NOMO-1 treated with DMSO at 0.1 percent for 48 hours (cell line): ENCODE data around the gene SLC25A52.
"Not testable (repeated sequence)": the region's sequence is repeated elsewhere in the genome, so short reads cannot be mapped to it uniquely, and the experiment has no call there.

Experiments used
- DNase-seq: peaks from one replicate; lab custom pipeline; 2025; ENCODE audit not compliant: unreplicated experiment; lab: John Stamatoyannopoulos, UW

The SLC25A52 gene, protein sequence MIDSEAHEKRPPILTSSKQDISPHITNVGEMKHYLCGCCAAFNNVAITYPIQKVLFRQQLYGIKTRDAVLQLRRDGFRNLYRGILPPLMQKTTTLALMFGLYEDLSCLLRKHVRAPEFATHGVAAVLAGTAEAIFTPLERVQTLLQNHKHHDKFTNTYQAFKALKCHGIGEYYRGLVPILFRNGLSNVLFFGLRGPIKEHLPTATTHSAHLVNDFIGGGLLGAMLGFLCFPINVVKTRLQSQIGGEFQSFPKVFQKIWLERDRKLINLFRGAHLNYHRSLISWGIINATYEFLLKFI

DNA sequence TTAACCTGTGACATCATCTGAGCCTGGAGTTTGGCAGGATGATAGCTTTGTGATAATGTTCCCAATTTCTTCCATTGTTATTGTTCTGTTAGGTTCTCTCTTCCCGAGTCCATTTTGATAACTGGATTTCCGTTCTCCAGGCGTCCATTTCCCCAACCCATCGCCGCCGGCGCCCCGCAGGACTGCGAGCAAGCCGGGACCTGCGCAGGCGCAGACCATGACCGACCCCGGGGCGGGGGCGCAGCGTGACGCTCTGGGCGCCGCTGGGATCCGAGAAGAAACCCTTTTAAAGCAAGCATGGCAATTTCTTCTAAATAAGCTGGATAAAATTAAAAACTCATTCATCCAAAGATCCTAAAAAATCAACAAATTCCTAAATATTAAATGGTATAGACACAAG, at the start of gene SLC25A52:
Gene SLC25A52 (minus strand): TSS at position 186 of the 400 bp plus-strand sequence. CDS start 219 bp downstream, outside the sequence.
- DNase-seq, result no peak

DNA sequence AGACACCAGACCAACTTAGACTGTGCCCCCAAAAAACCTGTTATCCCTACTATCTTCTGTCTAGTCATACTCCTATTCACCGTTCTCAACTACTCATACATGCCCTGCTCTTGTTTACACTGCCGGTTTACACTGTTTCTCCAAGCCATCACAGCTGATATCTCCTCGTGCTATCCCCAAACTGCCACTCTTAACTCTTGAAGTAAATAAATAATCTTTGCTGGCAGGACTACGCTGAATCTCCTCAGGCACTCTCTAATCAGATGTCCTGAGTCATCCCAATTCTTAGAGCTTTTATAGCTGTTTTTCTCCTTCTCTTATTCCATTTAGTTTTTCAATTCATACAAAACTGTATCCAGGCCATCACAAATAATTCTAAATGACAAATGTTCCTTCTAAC, 48.4 kb upstream of the SLC25A52 start:
- DNase-seq, result not testable (repeated sequence)

DNA sequence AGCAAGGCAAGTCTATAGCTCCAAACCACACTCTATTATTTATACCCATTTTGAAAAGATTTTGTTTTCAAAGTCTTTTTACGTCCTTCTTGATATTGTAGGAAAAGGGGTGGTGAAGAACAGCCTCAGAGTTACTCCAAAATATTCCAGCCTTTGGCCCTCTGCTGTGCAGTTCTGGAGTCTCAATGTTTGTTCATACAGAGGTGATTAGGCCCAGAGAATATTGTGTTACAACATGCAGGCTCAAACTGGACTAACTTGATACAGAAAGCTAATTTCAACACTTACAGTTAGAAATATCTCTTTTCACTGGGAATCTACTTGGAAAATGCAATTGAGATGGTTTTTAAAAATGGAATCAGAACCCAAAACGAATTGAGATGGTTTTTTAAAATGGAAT, 40.4 kb upstream of the SLC25A52 start:
- no peak for DNase-seq

DNA sequence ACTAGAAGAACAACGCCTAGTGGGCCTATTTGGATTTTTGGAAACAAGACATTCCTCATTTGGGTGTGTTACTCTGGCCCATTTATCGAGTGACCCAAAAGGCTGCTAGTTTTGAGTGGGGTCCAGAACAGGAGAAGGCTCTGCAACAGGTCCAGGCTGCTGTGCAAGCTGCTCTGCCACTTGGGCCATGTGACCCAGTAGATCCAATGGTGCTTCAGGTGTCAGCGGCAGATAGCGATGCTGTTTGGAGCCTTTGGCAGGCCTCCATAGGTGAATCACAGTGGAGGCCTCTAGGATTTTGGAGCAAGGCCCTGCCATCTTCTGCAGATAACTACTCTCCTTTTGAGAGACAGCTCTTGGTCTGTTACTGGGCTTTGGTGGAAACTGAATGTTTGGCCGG, 38.6 kb upstream of the SLC25A52 start:
- DNase-seq, result not testable (repeated sequence)

DNA sequence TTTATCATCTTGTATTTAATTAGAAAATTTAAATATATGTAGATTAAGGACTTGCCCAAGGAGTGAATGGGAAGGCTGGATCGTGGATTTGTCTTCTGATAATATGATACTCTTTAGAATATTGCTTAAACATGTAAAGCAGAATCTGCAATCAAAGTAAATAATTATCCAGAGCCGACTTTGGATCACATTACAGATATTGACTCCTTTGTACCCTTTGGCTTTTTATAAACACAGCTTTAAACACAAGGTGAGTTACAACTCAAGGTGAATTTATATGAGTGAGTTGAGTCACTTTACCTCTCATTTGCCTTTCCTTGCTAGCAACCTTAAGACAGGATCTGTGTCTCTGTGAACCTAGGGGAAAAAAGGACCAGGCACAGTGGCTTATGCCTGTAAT, 37.7 kb upstream of the SLC25A52 start:
- DNase-seq, result no peak

DNA sequence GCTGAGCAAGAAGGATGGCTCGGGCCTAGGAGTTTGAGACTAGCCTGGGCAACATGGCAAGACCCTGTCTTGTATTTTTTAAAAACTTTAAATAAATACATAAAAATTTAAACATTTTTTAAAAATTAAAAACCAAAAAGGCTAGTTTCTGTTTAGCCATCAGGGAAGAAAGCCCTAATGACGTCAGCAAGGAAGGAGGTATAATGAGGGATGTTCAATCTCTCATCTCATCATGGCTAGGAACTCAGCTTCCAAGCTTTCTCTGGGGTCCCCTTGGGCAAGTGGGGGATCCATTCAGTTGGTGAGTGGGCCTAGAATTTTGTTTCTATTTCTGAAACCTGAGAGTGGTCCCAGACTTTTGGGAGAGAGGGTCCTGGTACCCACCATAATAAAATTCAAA, 35.1 kb upstream of the SLC25A52 start:
- DNase-seq, result no peak

DNA sequence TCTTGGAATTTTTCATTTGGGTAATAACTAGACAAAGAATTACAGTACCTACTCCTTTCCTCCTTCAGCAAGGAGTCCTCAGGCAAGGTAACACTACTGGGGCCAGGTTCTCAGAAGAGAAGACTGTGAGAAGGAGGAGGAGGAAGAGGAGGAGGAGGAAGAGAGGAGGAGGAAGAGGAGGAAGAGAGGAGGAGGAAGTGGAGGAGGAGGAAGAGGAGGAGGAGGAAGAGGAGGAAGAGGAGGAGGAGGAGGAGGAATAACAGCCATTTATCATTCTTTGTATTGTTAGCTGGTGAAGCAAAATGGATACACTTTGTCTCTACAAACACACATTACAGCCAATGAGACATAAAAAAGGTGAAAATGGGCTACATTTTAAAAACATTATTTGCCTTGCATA, 32.9 kb upstream of the SLC25A52 start:
- no peak for DNase-seq

DNA sequence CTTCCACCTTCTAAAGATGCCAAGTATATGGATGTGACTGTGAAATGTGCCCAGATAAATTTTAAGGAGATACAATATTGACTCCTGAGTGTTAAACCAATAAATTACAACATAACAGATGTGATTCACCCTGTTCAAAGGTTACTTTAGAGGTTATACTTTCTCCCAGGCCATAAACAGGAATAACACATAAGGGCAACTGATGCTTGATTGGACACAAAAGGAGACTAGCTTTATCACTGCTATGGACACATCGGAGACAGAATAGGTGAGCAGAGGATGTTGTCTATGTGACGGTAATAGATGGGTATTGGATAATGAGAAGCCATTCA, 31.9 kb upstream of the SLC25A52 start:
- no peak for DNase-seq

DNA sequence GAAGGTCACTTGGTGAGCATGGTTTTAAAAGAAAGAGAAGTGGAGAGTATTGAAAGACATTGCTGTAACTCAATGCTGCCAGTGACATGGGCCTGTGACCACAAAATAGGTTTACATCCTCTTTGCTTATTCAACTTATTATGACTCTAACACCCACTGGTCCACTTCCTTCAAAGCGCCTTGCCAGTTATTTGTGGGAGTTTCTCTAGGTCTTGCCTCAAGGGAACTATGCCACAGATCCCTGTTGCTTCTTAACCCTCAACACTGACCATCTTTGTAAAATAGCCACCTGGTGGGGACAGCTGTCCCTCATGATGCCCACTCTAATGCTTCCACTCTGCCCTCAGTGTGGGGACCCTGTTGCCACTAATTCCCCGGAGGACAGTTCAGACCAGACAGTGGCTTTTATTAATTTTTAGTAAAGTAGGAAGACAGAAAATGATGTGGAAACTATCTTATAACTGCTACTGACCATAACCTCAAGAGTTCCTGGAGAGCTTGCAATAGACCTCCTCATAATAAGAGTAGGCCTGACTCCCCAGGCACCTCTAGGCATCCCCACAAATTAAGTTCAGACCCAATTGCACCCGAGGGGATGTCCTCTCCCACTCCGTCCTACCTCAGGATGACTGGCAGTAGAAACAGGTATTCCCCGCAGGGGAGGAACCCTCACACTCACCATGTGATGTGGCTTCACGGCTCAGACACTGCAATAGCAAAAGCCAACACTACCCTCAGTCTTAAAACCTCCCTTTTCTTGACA, 31.3 kb upstream of the SLC25A52 start:
- peak; percentile 96 for DNase-seq

DNA sequence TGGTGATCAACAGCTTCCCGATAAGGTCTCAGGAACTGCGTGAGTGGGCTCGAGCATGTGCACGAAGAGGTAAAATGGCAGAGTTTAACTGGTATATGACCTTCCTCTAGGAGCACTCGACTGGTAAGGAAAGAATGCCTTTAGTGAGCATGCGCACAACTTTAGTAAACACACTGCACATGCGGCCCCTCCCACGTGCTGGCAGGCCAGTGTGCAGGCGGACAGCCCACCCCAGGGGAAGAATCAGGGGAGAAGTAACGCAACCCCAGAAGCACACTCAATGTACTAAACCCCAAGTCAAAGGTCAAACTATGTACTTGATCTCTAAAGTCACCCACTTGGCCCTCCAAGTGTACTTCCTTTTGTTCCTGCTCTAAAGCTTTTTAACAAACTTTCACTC, 28.7 kb upstream of the SLC25A52 start:
- DNase-seq, result no peak

DNA sequence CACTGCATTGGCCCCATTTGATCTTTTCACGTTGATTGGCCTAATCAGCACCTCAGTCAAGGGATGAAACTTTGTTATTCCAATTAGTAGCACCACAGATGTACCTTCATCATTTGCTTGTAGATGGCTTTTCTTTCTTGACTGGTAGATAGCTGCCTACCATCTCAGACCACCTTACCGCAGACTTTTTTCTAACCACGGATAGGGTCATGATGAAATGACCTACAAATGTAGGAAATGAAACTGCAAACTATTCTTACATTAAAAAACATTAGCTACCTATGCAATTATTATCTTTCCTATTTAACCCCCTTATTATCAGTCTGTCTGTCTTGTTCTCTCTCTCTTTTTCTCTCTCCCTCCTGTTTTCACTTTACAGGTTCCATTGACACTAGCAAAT, 22.4 kb upstream of the SLC25A52 start:
- DNase-seq, result peak; percentile 71

DNA sequence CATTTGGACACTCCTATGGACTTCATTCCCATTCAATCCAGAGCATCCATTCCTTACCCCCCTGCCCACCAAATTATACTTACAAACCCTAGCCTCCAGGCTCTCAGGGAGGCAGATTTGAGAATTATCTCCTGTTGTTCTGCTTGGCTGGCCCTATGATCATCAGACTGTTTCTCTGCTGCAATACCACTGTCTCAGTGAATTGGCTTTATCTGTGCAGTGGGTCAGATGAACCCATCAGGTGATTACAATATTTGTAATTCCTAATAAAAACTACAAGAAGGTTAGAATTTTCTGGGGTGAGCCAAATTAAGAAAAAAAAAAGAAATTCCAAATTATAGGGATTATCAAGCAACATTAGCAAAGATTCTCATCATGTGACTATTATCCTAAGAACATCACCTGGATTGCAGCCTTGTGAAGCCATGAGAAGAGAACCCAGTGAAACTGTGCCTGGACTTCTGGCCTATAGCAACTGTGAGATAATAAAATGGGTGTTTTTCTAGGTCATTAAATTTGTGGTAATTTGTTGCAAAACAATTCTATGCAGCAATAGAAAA, 17.8 kb upstream of the SLC25A52 start:
- DNase-seq, result no peak

DNA sequence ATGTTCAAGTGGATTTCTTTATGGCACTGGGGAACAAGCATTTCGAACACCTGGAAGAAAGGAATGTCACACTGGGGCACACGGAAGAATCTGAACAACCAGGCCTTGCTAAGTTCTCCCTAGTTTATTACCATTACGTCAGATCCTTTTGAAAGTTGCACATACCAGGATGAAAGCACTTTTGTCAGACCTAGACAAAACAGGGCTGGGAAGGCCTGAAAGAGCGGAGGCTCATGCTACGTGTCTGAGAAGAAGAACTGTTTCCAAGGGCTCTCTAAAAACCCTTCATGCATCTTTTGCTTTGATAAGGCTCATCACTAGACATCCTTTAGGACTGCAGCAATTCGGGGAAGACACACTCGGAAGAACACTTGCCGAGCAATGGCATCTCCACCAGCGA, 15.4 kb upstream of the SLC25A52 start:
- no peak for DNase-seq

DNA sequence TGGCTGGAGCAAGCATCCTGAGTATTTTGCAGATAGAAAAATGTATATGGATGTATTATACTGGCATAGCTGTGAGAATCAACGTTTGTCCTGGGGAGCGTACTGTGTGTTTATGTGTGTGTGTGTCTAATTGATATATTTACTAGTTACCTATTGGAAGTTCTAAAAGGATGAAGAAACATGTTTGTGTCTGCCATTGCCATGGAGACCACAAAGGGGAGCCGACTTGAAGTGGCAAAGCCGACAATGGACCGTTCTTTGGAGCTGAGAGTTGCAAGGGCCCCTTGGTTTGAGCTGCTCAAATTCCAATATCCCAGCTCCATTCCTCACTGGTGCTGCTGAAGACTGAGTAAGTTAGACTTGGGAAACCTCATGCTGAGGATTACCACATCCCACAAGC, 14.3 kb upstream of the SLC25A52 start:
- no peak for DNase-seq

DNA sequence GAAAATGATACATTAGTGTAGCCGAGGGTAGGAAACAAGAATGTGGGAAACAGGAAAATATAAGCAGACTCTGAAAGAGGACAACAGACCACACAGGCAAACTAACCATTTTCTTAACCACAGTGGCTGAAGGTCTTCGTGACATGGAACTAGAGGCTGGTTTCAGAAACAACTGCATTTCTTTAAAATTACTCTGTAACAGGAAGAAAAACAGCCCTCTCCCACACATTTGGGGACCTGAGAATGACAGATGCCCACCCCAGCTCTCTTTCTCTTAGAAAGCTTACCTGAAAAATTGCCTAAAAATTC, 13.8 kb upstream of the SLC25A52 start:
- DNase-seq, result peak; percentile 33

DNA sequence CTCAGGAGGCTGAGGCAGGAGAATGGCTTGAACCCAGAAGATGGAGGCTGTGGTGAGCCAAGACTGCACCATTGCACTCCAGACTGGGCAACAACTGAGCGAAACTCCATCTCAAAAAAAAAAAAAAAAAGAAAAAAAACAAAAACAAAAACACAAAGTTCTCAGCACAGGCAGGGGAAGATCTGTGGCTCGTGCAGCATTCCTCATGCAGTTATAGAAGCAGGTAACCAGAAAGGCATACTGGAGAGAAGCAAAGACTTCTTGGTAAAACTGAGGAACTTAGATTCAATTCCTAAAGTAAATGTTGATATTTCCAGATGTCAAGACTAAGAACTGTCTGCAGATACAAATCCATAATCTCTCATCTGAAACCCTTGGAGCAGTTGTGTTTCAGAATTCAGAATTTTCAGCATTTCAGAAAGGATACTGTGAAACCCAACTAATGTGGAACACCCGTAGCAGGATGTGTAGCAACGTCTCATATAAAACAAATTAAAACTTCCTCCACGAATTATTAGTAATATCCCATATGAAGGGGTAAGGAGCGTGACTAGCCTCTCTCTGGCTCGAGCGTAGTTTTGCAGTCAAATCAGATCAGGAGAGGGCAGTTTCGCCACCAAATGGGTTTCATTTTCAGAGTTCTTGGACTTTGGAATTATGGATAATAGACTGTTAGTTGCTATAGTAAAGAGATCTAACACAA, 13.2 kb upstream of the SLC25A52 start:
- DNase-seq, result no peak

DNA sequence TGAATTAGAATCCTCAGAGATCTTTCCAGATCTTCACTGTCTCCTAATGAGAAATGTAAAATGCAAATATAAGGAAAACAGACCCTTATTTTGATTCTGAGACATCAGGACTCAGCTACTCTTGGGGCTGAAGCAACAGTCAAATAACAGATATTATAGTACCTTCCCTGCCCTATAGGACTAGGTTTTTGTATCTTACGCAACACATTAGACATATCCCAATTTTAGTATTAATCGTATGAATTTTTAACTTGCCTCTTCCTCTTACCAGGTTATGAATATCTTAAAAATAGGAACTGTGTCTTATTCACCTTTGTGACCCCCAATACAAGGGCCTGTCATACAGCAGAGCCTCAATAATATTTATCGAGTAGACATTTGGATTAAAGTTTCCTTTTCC, 12.0 kb upstream of the SLC25A52 start:
- no peak for DNase-seq

DNA sequence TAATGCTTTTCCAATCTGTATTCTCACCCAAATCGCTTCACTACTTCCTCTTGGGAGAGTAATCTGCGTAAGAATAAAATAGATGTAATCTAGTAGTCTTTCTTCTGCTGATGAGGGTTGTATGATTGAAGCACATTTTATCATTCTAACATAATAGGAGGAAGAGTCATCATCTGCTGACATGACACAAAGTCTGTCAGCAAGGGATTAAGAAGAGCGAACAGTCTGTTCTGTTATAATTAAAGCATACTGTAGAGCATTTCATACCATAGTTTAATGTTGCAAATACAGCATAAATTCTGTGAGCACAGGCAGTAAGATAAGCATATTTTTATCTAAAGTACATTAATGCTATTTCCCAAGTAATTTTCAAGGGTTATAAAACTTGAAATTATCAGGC, 10.4 kb downstream of the SLC25A52 start:
- no peak for DNase-seq

DNA sequence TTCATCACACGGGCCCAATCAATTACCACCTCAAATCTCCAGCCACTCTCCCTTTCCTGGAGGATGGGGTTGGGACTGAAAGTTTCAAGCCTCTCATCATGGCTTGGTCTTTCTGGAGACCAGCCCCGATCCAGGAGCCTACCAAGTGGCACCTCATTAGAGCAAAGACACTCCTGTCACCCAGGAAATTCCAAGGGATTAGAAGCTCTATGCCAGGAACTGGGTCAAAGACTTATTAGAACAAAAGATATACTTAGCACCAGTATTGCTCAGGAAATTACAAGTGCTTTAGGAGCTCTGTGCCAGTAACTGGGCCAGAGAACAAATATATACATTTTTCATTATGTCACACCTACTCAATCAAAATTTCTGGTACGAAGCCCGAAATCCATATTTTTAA, 14.3 kb downstream of the SLC25A52 start:
- DNase-seq, result no peak

DNA sequence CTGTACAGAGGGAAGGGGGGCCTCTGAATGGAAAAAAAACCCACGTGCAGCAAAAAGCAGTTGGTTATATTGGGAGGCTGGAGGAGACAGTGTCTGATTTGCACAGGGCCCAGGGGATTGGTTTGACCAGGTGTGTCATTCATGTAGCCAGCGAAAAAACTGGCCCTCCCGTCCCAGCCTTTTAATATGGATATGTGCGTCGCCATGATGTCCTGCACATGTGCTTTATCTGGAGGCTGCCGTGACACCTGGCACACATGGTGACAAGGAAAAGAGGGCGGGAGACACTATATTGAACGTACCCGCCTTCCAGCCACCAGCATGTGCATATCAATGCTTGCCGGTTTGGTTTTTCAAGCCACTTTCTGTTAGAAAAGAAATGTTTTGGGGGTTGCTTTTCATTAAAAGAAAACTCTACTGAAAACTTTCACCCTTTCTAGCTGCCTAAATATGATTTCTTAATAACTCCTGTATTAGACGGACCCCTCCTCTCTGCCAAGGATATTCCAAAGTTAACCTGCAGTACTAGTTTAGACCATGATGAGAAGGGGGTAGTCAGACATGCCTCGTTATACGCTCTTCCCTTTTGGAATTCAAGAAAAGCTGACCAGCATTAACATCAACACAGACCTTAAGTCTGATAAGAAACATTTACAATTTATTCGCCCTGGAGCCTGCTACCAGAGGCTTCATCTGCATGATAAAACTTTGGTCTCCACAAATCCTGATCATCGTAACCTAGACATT, 16.2 kb downstream of the SLC25A52 start:
- DNase-seq, result no peak

DNA sequence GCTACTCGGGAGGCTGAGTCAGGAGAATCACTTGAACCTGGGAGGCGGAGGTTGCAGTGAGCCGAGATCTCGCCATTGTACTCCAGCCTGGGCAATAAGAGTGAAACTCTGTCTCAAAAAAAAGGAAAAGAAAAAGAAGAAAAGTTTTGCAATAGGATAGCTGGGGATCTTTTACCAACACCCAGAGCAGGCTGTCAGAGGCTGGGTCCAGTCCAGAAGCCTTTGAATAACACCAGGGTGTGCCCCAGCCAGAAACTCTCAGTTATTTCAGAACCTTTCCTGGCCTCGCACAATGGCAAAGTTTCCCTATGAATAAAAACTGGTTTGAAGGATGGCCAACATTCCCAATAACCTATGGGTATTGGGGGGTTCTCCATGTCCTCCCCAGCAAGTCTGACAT, 17.1 kb downstream of the SLC25A52 start:
- not testable (repeated sequence) for DNase-seq
